Coronary artery (tissue), 2 donors: ENCODE results near the gene FCGBP.

Source experiments
- DNase-seq: peaks from one replicate; pipeline ENCODE4 v3.0.0-alpha.2; 2017; ENCODE audit warnings: low spot score
- H3K27ac ChIP-seq, 2 donors: fragments of 200-600 bp; sonication (generic); one replicate each; pipeline ENCODE4 v1.5.1; 2016 to 2019
- H3K4me3 ChIP-seq: fragments of 200-600 bp; sonication (generic); 2 replicates; pipeline ENCODE4 v1.5.1; 2016; ENCODE audit warnings: mild to moderate bottlenecking, moderate library complexity
- CTCF ChIP-seq: fragments of 200-600 bp; sonication (generic); IDR thresholded peaks from one replicate; pipeline ENCODE4 v1.5.1; 2019; ENCODE audit warnings: antibody characterized with exemption

Gene FCGBP

GRCh38 chr19:39916851-39917396 lies 17.5 kb downstream of the FCGBP start:
- DNase-seq: no peak
- no peak for TF ChIP-seq CTCF
- H3K27ac ChIP-seq: no peak overlapping the region
- H3K4me3 ChIP-seq: no peak overlapping the region

GRCh38 chr19:39916236-39916635 lies 18.2 kb downstream of the FCGBP start:
- H3K27ac ChIP-seq: no peak overlapping the region
- no peak for DNase-seq
- no peak overlapping the region for H3K4me3 ChIP-seq
- no peak for TF ChIP-seq CTCF

GRCh38 chr19:39915848-39916215 lies 18.6 kb downstream of the FCGBP start:
- no peak overlapping the region for H3K27ac ChIP-seq
- DNase-seq: no peak
- H3K4me3 ChIP-seq: no peak overlapping the region
- TF ChIP-seq CTCF: no peak

DNA sequence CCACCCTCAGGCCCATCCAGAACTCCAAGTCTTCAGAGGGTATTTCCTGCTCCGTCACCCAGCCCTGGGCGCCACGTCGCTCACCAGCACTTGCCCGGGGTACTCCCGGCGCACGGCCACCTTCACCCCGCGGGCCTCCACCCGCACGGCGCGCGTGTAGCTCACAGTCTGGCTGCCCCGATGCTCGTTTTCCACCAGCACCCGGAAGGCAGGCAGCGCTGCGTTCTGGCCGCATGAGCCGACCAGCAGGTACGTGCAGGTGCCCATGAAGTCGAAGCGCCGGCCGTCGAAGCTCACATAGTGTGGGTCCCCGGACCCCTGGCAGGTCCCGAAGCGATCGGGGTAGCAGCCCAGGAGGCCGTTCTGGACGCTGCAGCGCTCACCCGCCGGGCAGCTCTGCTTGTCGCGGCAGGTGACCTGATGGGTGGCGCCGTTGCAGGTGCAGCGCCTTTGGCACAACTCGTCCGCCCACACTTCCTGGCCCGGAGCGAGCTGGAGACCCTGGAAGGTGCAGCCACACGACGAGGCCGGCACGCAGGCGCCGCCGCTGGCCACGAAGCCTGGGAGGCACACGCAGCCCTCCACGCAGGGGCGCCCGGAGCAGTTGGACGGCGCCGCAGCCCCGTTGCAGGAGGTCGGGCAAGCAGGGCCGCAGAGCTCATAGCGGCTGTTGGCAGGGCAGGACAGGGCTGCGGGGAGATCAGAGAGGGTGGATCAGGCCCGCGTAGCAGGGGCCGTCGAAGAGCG lies 19.2 kb downstream of the FCGBP start:
- no peak for TF ChIP-seq CTCF
- no peak for DNase-seq

GRCh38 chr19:39913682-39914333 lies 20.6 kb downstream of the FCGBP start:
- no peak for TF ChIP-seq CTCF
- DNase-seq: peak; percentile 57
- H3K27ac ChIP-seq: no peak overlapping the region

More for the DNA sequence above, 19.2 kb downstream of the FCGBP start:
- H3K4me3 ChIP-seq: no peak overlapping the region
- no peak overlapping the region for H3K27ac ChIP-seq

DNA sequence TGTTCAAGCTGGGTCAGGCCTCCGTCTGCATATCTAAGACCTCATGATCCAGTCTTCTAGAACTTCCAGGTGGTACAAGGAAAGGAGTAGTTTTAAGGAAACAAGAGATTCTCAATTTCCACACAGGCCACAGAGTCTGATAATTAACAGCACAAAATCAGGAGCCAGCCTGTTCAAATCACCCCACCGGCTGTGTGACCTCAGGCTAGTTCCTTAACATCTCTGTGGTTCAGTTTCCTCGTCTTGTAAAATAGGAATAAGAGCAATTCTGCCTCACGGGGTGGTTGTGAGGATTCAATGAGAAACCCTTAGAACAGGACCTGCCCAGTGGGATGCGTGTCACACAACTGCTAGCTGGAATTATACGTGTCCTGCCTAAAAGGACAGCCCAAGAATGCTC lies 25.6 kb downstream of the FCGBP start:
- no peak overlapping the region for H3K4me3 ChIP-seq
- no peak for DNase-seq
- TF ChIP-seq CTCF: no peak
- no peak overlapping the region for H3K27ac ChIP-seq

More at GRCh38 chr19:39913682-39914333, 20.6 kb downstream of the FCGBP start:
- no peak overlapping the region for H3K4me3 ChIP-seq
